ENCODE data around the gene AARSD1. TPM values are rescaled to one million over a fixed set of nuclear protein-coding genes. Genes with fewer than 3 reads are reported as not detected.

AARSD1 gene
- total and polyA plus RNA-seq, 10 donors, result 13.1 to 55.6 (median 34.1) TPM

DNA sequence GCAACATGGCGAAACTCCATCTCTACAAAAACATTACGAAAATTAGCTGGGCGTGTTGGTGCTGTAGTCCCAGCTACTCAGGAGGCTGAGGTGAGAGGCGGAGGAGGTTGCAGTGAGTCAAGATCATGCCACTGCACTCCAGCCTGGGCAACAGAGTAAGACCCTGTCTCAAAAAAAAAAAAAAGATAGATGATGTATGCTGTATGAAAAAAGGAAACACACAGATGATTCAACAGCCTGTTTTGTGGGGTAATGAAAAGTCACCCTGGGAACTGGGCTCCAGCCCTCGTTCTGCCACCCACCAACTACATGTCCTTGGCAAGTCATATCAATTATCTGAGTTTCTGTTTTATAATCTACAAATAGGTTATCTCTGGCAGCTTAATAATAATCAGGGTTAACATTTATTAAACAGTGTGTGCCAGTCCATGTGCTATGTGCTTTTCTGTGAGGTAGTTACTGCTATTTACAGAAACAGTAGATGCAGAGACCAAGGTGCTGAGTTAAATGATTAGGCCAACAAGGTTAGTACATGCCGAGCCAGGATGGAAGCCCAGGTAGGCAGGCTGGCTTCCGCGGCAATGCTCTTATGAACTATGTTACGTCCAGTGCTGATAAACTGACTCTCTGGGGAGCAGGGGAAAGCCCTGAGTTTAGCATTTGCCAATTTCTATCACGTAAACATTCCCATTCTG is 62.6 kb downstream of the AARSD1 start:
- DNase-seq, result no peak
- Histone ChIP-seq H3K9me3 (no peaks in the 10 kb centered on the region), H3K27ac (no peak overlapping the region), H3K4me3 (no peak overlapping the region), H3K27me3 (replicated peaks in 1 of 7) (peaks cover 0 to 4% (median 0%) of the 10 kb centered on the region in 7 donors), H3K4me1 (no peaks in the 10 kb centered on the region), H3K36me3 (no peaks in the 10 kb centered on the region)
- TF ChIP-seq POLR2AphosphoS5 (IDR thresholded peaks at IDR 0.05), result no peak
- TF ChIP-seq, protein P1, sequence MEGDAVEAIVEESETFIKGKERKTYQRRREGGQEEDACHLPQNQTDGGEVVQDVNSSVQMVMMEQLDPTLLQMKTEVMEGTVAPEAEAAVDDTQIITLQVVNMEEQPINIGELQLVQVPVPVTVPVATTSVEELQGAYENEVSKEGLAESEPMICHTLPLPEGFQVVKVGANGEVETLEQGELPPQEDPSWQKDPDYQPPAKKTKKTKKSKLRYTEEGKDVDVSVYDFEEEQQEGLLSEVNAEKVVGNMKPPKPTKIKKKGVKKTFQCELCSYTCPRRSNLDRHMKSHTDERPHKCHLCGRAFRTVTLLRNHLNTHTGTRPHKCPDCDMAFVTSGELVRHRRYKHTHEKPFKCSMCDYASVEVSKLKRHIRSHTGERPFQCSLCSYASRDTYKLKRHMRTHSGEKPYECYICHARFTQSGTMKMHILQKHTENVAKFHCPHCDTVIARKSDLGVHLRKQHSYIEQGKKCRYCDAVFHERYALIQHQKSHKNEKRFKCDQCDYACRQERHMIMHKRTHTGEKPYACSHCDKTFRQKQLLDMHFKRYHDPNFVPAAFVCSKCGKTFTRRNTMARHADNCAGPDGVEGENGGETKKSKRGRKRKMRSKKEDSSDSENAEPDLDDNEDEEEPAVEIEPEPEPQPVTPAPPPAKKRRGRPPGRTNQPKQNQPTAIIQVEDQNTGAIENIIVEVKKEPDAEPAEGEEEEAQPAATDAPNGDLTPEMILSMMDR (IDR thresholded peaks at IDR 0.05 in 8 of 11, conservative IDR thresholded peaks at IDR 0.05 in 3 of 11), result no peak
- TF ChIP-seq POLR2A (IDR thresholded peaks at IDR 0.05), result no peak
- WGBS, 5 donors, result 77 to 90% (median 85%) methylated on average over 10 of the region's 10 CpGs
- intact Hi-C loops (cut with DNase I; ENCODE audit: low total_unique reads), result no loop called here

Small RNA genes within 50 kb of the gene (small RNA-seq; reads per million reads assigned to genes)
- gene AARSD1 (0 to 0.08 (median 0) reads per million in 4 donors), gene RF00561 (0 reads per million in 4 donors)

Other genes starting within 250 kb of the AARSD1 start
- 100 to 1,000 TPM in 1 of 7 donors, 10 to 100 TPM in 6; 62.3 to 104 (median 75.5) TPM for gene EZH1, start 219.4 kb downstream of the AARSD1 start, total RNA-seq
- 10 to 100 TPM; 24.1 to 27.9 (median 27.1) TPM for gene EZH1, start 219.4 kb downstream of the AARSD1 start, polyA plus RNA-seq
- 10 to 100 TPM in 6 of 7 donors, 1 to 10 TPM in 1; 9.7 to 34.3 (median 27.0) TPM for gene RAMP2, start 203.2 kb downstream of the AARSD1 start, total RNA-seq
- 10 to 100 TPM; 21.5 to 51.7 (median 36.0) TPM for gene RAMP2, start 203.2 kb downstream of the AARSD1 start, polyA plus RNA-seq
- gene VPS25, start 191.0 kb downstream of the AARSD1 start, total RNA-seq, result 10 to 100 TPM; 29.6 to 41.1 (median 34.5) TPM
- 10 to 100 TPM; 31.0 to 47.7 (median 41.4) TPM for gene VPS25, start 191.0 kb downstream of the AARSD1 start, polyA plus RNA-seq
- gene WNK4, start 183.8 kb downstream of the AARSD1 start, total RNA-seq, result under 1 TPM in 3 of 7 donors, not detected in 4; 0.10 to 0.52 (median 0.41) TPM
- gene WNK4, start 183.8 kb downstream of the AARSD1 start, polyA plus RNA-seq, result under 1 TPM in 2 of 3 donors, not detected in 1; 0.04 to 0.06 TPM
- 10 to 100 TPM; 30.0 to 62.0 (median 39.0) TPM for gene COA3, start 165.8 kb downstream of the AARSD1 start, total RNA-seq
- gene COA3, start 165.8 kb downstream of the AARSD1 start, polyA plus RNA-seq, result 100 to 1,000 TPM in 1 of 3 donors, 10 to 100 TPM in 2; 65.6 to 126 (median 97.1) TPM
- gene CNTD1, start 165.6 kb downstream of the AARSD1 start, total RNA-seq, result not detected
- under 1 TPM; 0.17 to 0.26 (median 0.24) TPM for gene CNTD1, start 165.6 kb downstream of the AARSD1 start, polyA plus RNA-seq
- 100 to 1,000 TPM in 2 of 7 donors, 10 to 100 TPM in 5; 76.4 to 113 (median 95.6) TPM for gene BECN1, start 140.2 kb downstream of the AARSD1 start, total RNA-seq
- 10 to 100 TPM; 43.0 to 57.8 (median 50.2) TPM for gene BECN1, start 140.2 kb downstream of the AARSD1 start, polyA plus RNA-seq
- 10 to 100 TPM; 66.9 to 96.4 (median 77.4) TPM for gene PSME3, start 131.1 kb downstream of the AARSD1 start, total RNA-seq
- gene PSME3, start 131.1 kb downstream of the AARSD1 start, polyA plus RNA-seq, result 10 to 100 TPM; 19.1 to 46.0 (median 29.6) TPM
- gene AOC2, start 119.9 kb downstream of the AARSD1 start, total RNA-seq, result 1 to 10 TPM; 2.3 to 3.6 (median 2.7) TPM
- under 1 TPM; 0.59 to 0.90 (median 0.63) TPM for gene AOC2, start 119.9 kb downstream of the AARSD1 start, polyA plus RNA-seq
- gene AOC3, start 113.3 kb downstream of the AARSD1 start, total RNA-seq, result 10 to 100 TPM; 14.0 to 32.5 (median 23.5) TPM
- 10 to 100 TPM in 2 of 3 donors, 1 to 10 TPM in 1; 7.1 to 14.6 (median 12.3) TPM for gene AOC3, start 113.3 kb downstream of the AARSD1 start, polyA plus RNA-seq
- gene G6PC1, start 63.7 kb downstream of the AARSD1 start, total RNA-seq, result not detected
- not detected for gene G6PC1, start 63.7 kb downstream of the AARSD1 start, polyA plus RNA-seq
- gene PTGES3L, start 15.6 kb upstream of the AARSD1 start, total RNA-seq, result 1 to 10 TPM in 3 of 7 donors, under 1 TPM in 3, not detected in 1; 0.61 to 1.8 (median 1.1) TPM
- gene PTGES3L, start 15.6 kb upstream of the AARSD1 start, polyA plus RNA-seq, result under 1 TPM; 0.70 to 0.93 (median 0.89) TPM
- gene RUNDC1, start 16.1 kb upstream of the AARSD1 start, total RNA-seq, result 10 to 100 TPM; 17.1 to 27.9 (median 22.4) TPM
- gene RUNDC1, start 16.1 kb upstream of the AARSD1 start, polyA plus RNA-seq, result 10 to 100 TPM in 1 of 3 donors, 1 to 10 TPM in 2; 6.7 to 10.5 (median 8.2) TPM
- gene RPL27, start 34.0 kb upstream of the AARSD1 start, total RNA-seq, result 1,000 to 10,000 TPM in 3 of 7 donors, 100 to 1,000 TPM in 4; 702 to 1,170 (median 925) TPM
- gene RPL27, start 34.0 kb upstream of the AARSD1 start, polyA plus RNA-seq, result 1,000 to 10,000 TPM; 5,502 to 6,357 (median 5,985) TPM
- gene IFI35, start 42.3 kb upstream of the AARSD1 start, total RNA-seq, result 10 to 100 TPM; 45.5 to 63.3 (median 51.9) TPM
- 10 to 100 TPM; 38.0 to 64.8 (median 40.6) TPM for gene IFI35, start 42.3 kb upstream of the AARSD1 start, polyA plus RNA-seq
- 100 to 1,000 TPM in 1 of 7 donors, 10 to 100 TPM in 6; 55.4 to 144 (median 79.0) TPM for gene VAT1, start 57.9 kb upstream of the AARSD1 start, total RNA-seq
- 10 to 100 TPM; 20.3 to 64.5 (median 27.0) TPM for gene VAT1, start 57.9 kb upstream of the AARSD1 start, polyA plus RNA-seq
- under 1 TPM; 0.09 to 0.47 (median 0.32) TPM for gene RND2, start 60.8 kb upstream of the AARSD1 start, total RNA-seq
- gene RND2, start 60.8 kb upstream of the AARSD1 start, polyA plus RNA-seq, result under 1 TPM; 0.11 to 0.42 (median 0.17) TPM
- 10 to 100 TPM in 4 of 7 donors, 1 to 10 TPM in 3; 5.2 to 13.6 (median 10.0) TPM for gene BRCA1, start 160.9 kb upstream of the AARSD1 start, total RNA-seq
- 1 to 10 TPM; 1.3 to 2.9 (median 2.7) TPM for gene BRCA1, start 160.9 kb upstream of the AARSD1 start, polyA plus RNA-seq
- gene NBR1, start 206.8 kb upstream of the AARSD1 start, total RNA-seq, result 100 to 1,000 TPM in 1 of 7 donors, 10 to 100 TPM in 6; 69.2 to 103 (median 91.5) TPM
- 10 to 100 TPM; 18.5 to 29.3 (median 22.0) TPM for gene NBR1, start 206.8 kb upstream of the AARSD1 start, polyA plus RNA-seq
- gene TMEM106A, start 247.4 kb upstream of the AARSD1 start, total RNA-seq, result 10 to 100 TPM; 25.7 to 53.4 (median 32.9) TPM
- gene TMEM106A, start 247.4 kb upstream of the AARSD1 start, polyA plus RNA-seq, result 10 to 100 TPM in 1 of 3 donors, 1 to 10 TPM in 2; 2.8 to 11.9 (median 3.3) TPM